Loucy (cell line): ENCODE measurements around the gene EMC6.

ENCODE experiments used
- H2AFZ ChIP-seq: fragments of 200-600 bp; sonication (generic); 2 replicates; pipeline ENCODE4 v1.6.0; 2016; ENCODE audit warnings: antibody characterized with exemption, mild to moderate bottlenecking, low read length, moderate library complexity
- H3F3A ChIP-seq: fragments of 200-600 bp; 2 replicates; pipeline ENCODE4 v1.6.0; 2016; ENCODE audit warnings: antibody characterized with exemption, low read depth, mild to moderate bottlenecking
- H3K27me3 ChIP-seq: fragments of 200-600 bp; sonication (generic); 2 replicates; pipeline ENCODE4 v1.6.1; 2014; ENCODE audit warnings: low read length, mild to moderate bottlenecking; ENCODE audit not compliant: insufficient read depth, poor library complexity, severe bottlenecking
- H3K36me3 ChIP-seq: fragments of 200-600 bp; sonication (generic); 2 replicates; pipeline ENCODE4 v1.6.1; 2016; ENCODE audit warnings: low read length; ENCODE audit not compliant: insufficient read depth
- H3K4me1 ChIP-seq: fragments of 200-600 bp; sonication (generic); 2 replicates; pipeline ENCODE4 v1.5.1; 2014; ENCODE audit warnings: low read length, mild to moderate bottlenecking; ENCODE audit not compliant: insufficient read depth, poor library complexity, severe bottlenecking
- H3K4me2 ChIP-seq: fragments of 200-600 bp; sonication (generic); 2 replicates; pipeline ENCODE4 v1.6.0; 2014; ENCODE audit warnings: antibody characterized with exemption, low read length, low read depth, mild to moderate bottlenecking; ENCODE audit not compliant: poor library complexity, severe bottlenecking
- H3K4me3 ChIP-seq: fragments of 200-600 bp; sonication (generic); 2 replicates; pipeline ENCODE4 v1.5.1; 2014; ENCODE audit warnings: low read length, mild to moderate bottlenecking, mixed read lengths; ENCODE audit not compliant: poor library complexity, severe bottlenecking
- H3K79me2 ChIP-seq: fragments of 200-600 bp; sonication (generic); 2 replicates; pipeline ENCODE4 v1.6.1; 2014; ENCODE audit warnings: low read length; ENCODE audit not compliant: insufficient read depth
- H3K9ac ChIP-seq: fragments of 200-600 bp; sonication (generic); 2 replicates; pipeline ENCODE4 v1.6.0; 2014; ENCODE audit warnings: mild to moderate bottlenecking, low read depth, low read length, moderate library complexity; ENCODE audit not compliant: poor library complexity, severe bottlenecking
- H3K9me2 ChIP-seq: fragments of 200-600 bp; sonication (generic); replicated peaks from 2 replicates; pipeline ENCODE4 v1.6.1; 2016; ENCODE audit warnings: low read depth, low read length, mixed read lengths
- H3K9me3 ChIP-seq: fragments of 200-600 bp; sonication (generic); 2 replicates; pipeline ENCODE4 v1.6.1; 2014; ENCODE audit warnings: mild to moderate bottlenecking, antibody characterized with exemption, low read length, low read depth; ENCODE audit not compliant: insufficient read depth
- H4K20me1 ChIP-seq: fragments of 200-600 bp; sonication (generic); 2 replicates; pipeline ENCODE4 v1.6.0; 2014; ENCODE audit warnings: antibody characterized with exemption, low read length, mild to moderate bottlenecking; ENCODE audit not compliant: insufficient read depth, poor library complexity, severe bottlenecking
- CTCF ChIP-seq: fragments of 200-600 bp; sonication (generic); conservative IDR thresholded peaks from 2 replicates; pipeline ENCODE4 v1.5.1; 2014; ENCODE audit warnings: mild to moderate bottlenecking, antibody characterized with exemption, low read length
- EZH2phosphoT487 ChIP-seq: fragments of 200-600 bp; IDR thresholded peaks from 2 replicates; pipeline ENCODE4 v1.6.1; 2018; ENCODE audit warnings: antibody characterized with exemption, mild to moderate bottlenecking, moderate library complexity, borderline replicate concordance

EMC6 gene

GRCh38 chr17:3626831-3627768 is 41.5 kb upstream of the EMC6 start:
- no peaks in the 10 kb centered on the region for H3K79me2 ChIP-seq
- TF ChIP-seq CTCF (no peak), EZH2phosphoT487 (no peak)
- no peak overlapping the region for H3K4me3 ChIP-seq
- no peak overlapping the region for H3K4me2 ChIP-seq
- H3K27me3 ChIP-seq = no peaks in the 10 kb centered on the region
- H3F3A ChIP-seq = no peaks in the 10 kb centered on the region
- H2AFZ ChIP-seq = no peak overlapping the region
- no peaks in the 10 kb centered on the region for H3K4me1 ChIP-seq
- no peaks in the 10 kb centered on the region for H3K9me3 ChIP-seq
- H3K36me3 ChIP-seq = peaks cover 24% of the 10 kb centered on the region; the same call in 1 of the 2 replicates
- peaks cover under 1% of the 10 kb centered on the region for H4K20me1 ChIP-seq
- no peaks in the 10 kb centered on the region for H3K9me2 ChIP-seq
- no peak overlapping the region for H3K9ac ChIP-seq

GRCh38 chr17:3627769-3628167 is 40.8 kb upstream of the EMC6 start:
- no peak overlapping the region for H3K4me2 ChIP-seq
- no peaks in the 10 kb centered on the region for H3K9me3 ChIP-seq
- no peak overlapping the region for H2AFZ ChIP-seq
- no peaks in the 10 kb centered on the region for H3K79me2 ChIP-seq
- no peak overlapping the region for H3K4me3 ChIP-seq
- no peak overlapping the region for H3K9ac ChIP-seq
- no peaks in the 10 kb centered on the region for H3K4me1 ChIP-seq
- no peaks in the 10 kb centered on the region for H3F3A ChIP-seq
- no peaks in the 10 kb centered on the region for H3K9me2 ChIP-seq
- TF ChIP-seq EZH2phosphoT487 (no peak), CTCF (no peak)
- peaks cover 20% of the 10 kb centered on the region; the same call in 1 of the 2 replicates for H3K36me3 ChIP-seq
- no peaks in the 10 kb centered on the region for H3K27me3 ChIP-seq
- H4K20me1 ChIP-seq = peaks cover 4% of the 10 kb centered on the region

- Histone ChIP-seq H3K9ac (no peak overlapping the region), H3K4me1 (peaks cover 11% of the 10 kb centered on the region), H2AFZ (no peak overlapping the region), H3K9me3 (no peaks in the 10 kb centered on the region), H3K4me3 (no peak overlapping the region), H3K27me3 (no peaks in the 10 kb centered on the region), H3K36me3 (peaks cover 4% of the 10 kb centered on the region; the same call in 1 of the 2 replicates), H3K4me2 (no peak overlapping the region), H3F3A (no peaks in the 10 kb centered on the region), H3K79me2 (peaks cover 17% of the 10 kb centered on the region), H4K20me1 (peaks cover 4% of the 10 kb centered on the region), H3K9me2 (no peaks in the 10 kb centered on the region)
- TF ChIP-seq CTCF (no peak), EZH2phosphoT487 (no peak)
These were observed 37.8 kb upstream of the EMC6 start for GRCh38 chr17:3630781-3631180.
